Esophagus muscularis mucosa (tissue), 4 donors: ENCODE measurements around the gene GGA2. TPM values are rescaled to one million over a fixed set of nuclear protein-coding genes. Genes with fewer than 3 reads are reported as not detected.
A peak's percentile ranks its signal among the peaks of the same experiment; 100 is the strongest.

ENCODE experiments used
- DNase-seq: peaks from one replicate; pipeline ENCODE4 v3.0.0-alpha.2; 2017; ENCODE audit errors: extremely low spot score
- H3K27ac ChIP-seq, 4 donors: fragments of 200-600 bp; sonication (generic); replicated peaks in 1 of 4; 1 replicate in 3 of 4; 2 replicates in 1 of 4; pipeline ENCODE4 v1.5.1; 2016 to 2019; ENCODE audit warnings: mild to moderate bottlenecking in 1 of 4
- H3K27me3 ChIP-seq, 4 donors: fragments of 200-600 bp; sonication (generic); one replicate each; pipeline versions ENCODE4 v1.5.1 to v1.6.0; 2016 to 2019
- H3K36me3 ChIP-seq, 4 donors: fragments of 200-600 bp; sonication (generic); one replicate each; pipeline ENCODE4 v1.5.1; 2016 to 2019
- H3K4me1 ChIP-seq, 4 donors: fragments of 200-600 bp; sonication (generic); one replicate each; pipeline ENCODE4 v1.5.1; 2016 to 2019
- H3K4me3 ChIP-seq, 4 donors: fragments of 200-600 bp; sonication (generic); 1 replicate in 2 of 4; 2 replicates in 2 of 4; pipeline ENCODE4 v1.5.1; 2016 to 2019; ENCODE audit warnings: mild to moderate bottlenecking in 4 of 4, moderate library complexity in 1 of 4
- H3K9me3 ChIP-seq, 4 donors: fragments of 200-600 bp; sonication (generic); 1 replicate in 3 of 4; 2 replicates in 1 of 4; pipeline ENCODE4 v1.5.1; 2016 to 2019
- EP300 ChIP-seq: sonication (generic); formaldehyde crosslinking; IDR thresholded peaks from one replicate; pipeline ENCODE4 v1.6.1; 2017; ENCODE audit warnings: antibody characterized with exemption
- POLR2A ChIP-seq: fragments of 450-650 bp; IDR thresholded peaks from one replicate; pipeline ENCODE4 v1.6.1; 2017; ENCODE audit warnings: antibody characterized with exemption, moderate library complexity, mild to moderate bottlenecking, low read depth
- POLR2AphosphoS5 ChIP-seq, 2 donors: sonication (generic); formaldehyde crosslinking; IDR thresholded peaks; one replicate each; pipeline ENCODE4 v1.6.1; 2017; ENCODE audit warnings: antibody characterized with exemption in 2 of 2
- WGBS: methylation state at CpG from one replicate; pipeline ENCODE4 v1.1.5; 2018; 5-methylcytosine and 5-hydroxymethylcytosine counted together
- intact Hi-C: fragments of 100-400 bp; cut with DNase I; formaldehyde crosslinking; loops from one replicate; pipeline ENCODE4 v1.15.1; 2023
- total RNA-seq, 4 donors: library from RNA; depleted of rRNA; stranded (reverse); fragments of >200 nt; gene quantifications; one replicate each; pipeline versions ENCODE4 v1.1.0 to v1.2.1, GENCODE V29; 2016
- TF ChIP-seq, protein P1 (sequence below), 3 experiments: fragments of 200-600 bp in 2 of 3; fragments of 450-650 bp in 1 of 3; sonication (generic) in 2 of 3; IDR thresholded peaks; one replicate each; pipeline ENCODE4 v1.5.1; 2017 to 2019; ENCODE audit warnings: antibody characterized with exemption in 3 of 3, mild to moderate bottlenecking in 2 of 3, moderate library complexity in 1 of 3

The GGA2 gene
- total RNA-seq, 4 donors from 2014 or later = 20.3 to 37.3 (median 23.0) TPM

- DNase-seq = no peak
- Histone ChIP-seq H3K4me1 (peaks cover 36 to 63% (median 49%) of the 10 kb centered on the region in 4 donors), H3K27ac (no peak overlapping the region), H3K27me3 (no peaks in the 10 kb centered on the region), H3K36me3 (peaks cover 5 to 19% (median 13%) of the 10 kb centered on the region in 4 donors), H3K4me3 (no peak overlapping the region), H3K9me3 (no peaks in the 10 kb centered on the region)
- no peak for TF ChIP-seq POLR2AphosphoS5 (IDR thresholded peaks at IDR 0.05)
- TF ChIP-seq EP300 = no peak
- TF ChIP-seq, protein P1, sequence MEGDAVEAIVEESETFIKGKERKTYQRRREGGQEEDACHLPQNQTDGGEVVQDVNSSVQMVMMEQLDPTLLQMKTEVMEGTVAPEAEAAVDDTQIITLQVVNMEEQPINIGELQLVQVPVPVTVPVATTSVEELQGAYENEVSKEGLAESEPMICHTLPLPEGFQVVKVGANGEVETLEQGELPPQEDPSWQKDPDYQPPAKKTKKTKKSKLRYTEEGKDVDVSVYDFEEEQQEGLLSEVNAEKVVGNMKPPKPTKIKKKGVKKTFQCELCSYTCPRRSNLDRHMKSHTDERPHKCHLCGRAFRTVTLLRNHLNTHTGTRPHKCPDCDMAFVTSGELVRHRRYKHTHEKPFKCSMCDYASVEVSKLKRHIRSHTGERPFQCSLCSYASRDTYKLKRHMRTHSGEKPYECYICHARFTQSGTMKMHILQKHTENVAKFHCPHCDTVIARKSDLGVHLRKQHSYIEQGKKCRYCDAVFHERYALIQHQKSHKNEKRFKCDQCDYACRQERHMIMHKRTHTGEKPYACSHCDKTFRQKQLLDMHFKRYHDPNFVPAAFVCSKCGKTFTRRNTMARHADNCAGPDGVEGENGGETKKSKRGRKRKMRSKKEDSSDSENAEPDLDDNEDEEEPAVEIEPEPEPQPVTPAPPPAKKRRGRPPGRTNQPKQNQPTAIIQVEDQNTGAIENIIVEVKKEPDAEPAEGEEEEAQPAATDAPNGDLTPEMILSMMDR (IDR thresholded peaks at IDR 0.05) = no peak
- no peak for TF ChIP-seq POLR2A
- WGBS = 89% methylated on average over 7 of the region's 7 CpGs
- intact Hi-C loops = no loop called here
These were observed 10.5 kb downstream of the GGA2 start for GRCh38 chr16:23499801-23500200.

- intact Hi-C loops = no loop called here
- Histone ChIP-seq H3K27ac (no peak overlapping the region), H3K4me1 (peaks cover 27 to 54% (median 40%) of the 10 kb centered on the region in 4 donors), H3K36me3 (peaks cover 12 to 29% (median 22%) of the 10 kb centered on the region in 4 donors), H3K9me3 (no peaks in the 10 kb centered on the region), H3K4me3 (no peak overlapping the region), H3K27me3 (no peaks in the 10 kb centered on the region)
- no peak for TF ChIP-seq POLR2A
- no peak for TF ChIP-seq POLR2AphosphoS5 (IDR thresholded peaks at IDR 0.05)
- TF ChIP-seq EP300 = no peak
- TF ChIP-seq, protein P1 (IDR thresholded peaks at IDR 0.05) = no peak
- 84% methylated on average over 11 of the region's 11 CpGs for WGBS
- no peak for DNase-seq
These were observed 11.4 kb downstream of the GGA2 start for GRCh38 chr16:23498863-23499262.

- DNase-seq = no peak
- Histone ChIP-seq H3K4me3 (no peak overlapping the region), H3K9me3 (no peaks in the 10 kb centered on the region), H3K27ac (peak overlapping the region in 2 of 4 donors; percentile 36 to 39), H3K4me1 (peaks cover 30 to 54% (median 36%) of the 10 kb centered on the region in 4 donors), H3K27me3 (no peaks in the 10 kb centered on the region), H3K36me3 (peaks cover 21 to 42% (median 36%) of the 10 kb centered on the region in 4 donors)
- WGBS = 91% methylated on average over 6 of the region's 6 CpGs
- TF ChIP-seq POLR2A (no peak), EP300 (no peak), POLR2AphosphoS5 (IDR thresholded peaks at IDR 0.05) (no peak)
- TF ChIP-seq, protein P1 (IDR thresholded peaks at IDR 0.05) = no peak
- intact Hi-C loops = no loop called here
These were observed 12.8 kb downstream of the GGA2 start for GRCh38 chr16:23497543-23497868.

DNA sequence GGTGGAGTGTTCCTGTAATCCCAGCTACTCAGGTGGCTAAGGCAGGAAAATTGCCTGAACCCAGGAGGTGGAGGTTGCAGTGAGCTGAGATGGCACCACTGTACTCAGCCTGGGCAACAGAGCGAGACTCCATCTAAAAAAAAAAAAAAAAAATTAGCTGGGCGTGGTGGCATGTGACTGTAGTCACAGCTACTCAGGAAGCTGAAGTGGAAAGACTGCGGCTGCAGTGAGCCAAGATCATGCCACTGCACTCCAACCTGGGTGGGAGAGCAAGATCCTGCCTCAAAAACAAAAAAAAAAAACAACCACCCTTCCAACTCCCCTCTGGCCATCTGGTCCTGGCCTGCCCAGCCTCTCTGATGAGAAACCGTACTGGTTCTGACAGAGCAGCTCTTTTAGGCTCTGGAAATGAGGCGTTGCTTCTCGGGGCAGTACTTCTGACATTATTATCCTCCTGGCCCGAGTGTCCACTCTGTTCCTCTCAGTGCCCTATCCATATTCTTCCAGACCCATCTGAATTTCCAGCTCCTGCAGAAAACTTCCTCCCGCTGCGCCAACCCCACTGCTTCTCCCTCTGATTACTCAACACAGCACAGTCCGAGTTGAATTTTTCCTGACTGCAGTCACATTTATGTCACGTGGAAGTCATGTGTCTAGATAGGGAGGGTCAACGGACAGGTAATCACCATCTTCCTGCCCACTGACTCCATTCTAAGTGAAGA, 13.3 kb downstream of the GGA2 start:
- WGBS = 51% methylated on average over 12 of the region's 12 CpGs
- Histone ChIP-seq H3K36me3 (peaks cover 22 to 48% (median 39%) of the 10 kb centered on the region in 4 donors), H3K9me3 (no peaks in the 10 kb centered on the region), H3K27me3 (no peaks in the 10 kb centered on the region), H3K4me3 (no peak overlapping the region), H3K27ac (peak overlapping the region in 3 of 4 donors; percentile 20 to 39 (median 36)), H3K4me1 (peaks cover 34 to 53% (median 41%) of the 10 kb centered on the region in 4 donors)
- TF ChIP-seq, protein P1 (IDR thresholded peaks at IDR 0.05) = no peak
- TF ChIP-seq POLR2A (no peak), POLR2AphosphoS5 (IDR thresholded peaks at IDR 0.05) (no peak), EP300 (no peak)
- intact Hi-C loops = no loop called here
- DNase-seq = no peak
